NCI-H748 treated with DMSO at 0.1 percent for 48 hours (cell line): Measurements from ENCODE around the gene XRCC6.
A peak's percentile ranks its signal among the peaks of the same experiment; 100 is the strongest.
"Not testable (repeated sequence)": the region's sequence is repeated elsewhere in the genome, so short reads cannot be mapped to it uniquely, and the experiment has no call there.

ENCODE experiments used
- DNase-seq: peaks from one replicate; lab custom pipeline; 2025; lab: John Stamatoyannopoulos, UW

The XRCC6 gene

GRCh38 chr22:41621099-41621910 is at the start of gene XRCC6:
XRCC6 (plus strand) TSS chr22:41621295; CDS start chr22:41622005, 710 bp downstream.
- DNase-seq = peak; percentile 99

GRCh38 chr22:41571786-41572185 is 49.3 kb upstream of the XRCC6 start:
- DNase-seq = no peak

- DNase-seq = not testable (repeated sequence)
These were observed 48.8 kb upstream of the XRCC6 start for GRCh38 chr22:41572305-41572704.

GRCh38 chr22:41573677-41574076 is 47.4 kb upstream of the XRCC6 start:
- no peak for DNase-seq

- no peak for DNase-seq
These were observed 46.2 kb upstream of the XRCC6 start for GRCh38 chr22:41574847-41575381.

GRCh38 chr22:41575533-41575932 is 45.6 kb upstream of the XRCC6 start:
- DNase-seq = no peak

- no peak for DNase-seq
These were observed 44.2 kb upstream of the XRCC6 start for GRCh38 chr22:41576877-41577276.

- DNase-seq = no peak
These were observed 43.0 kb upstream of the XRCC6 start for GRCh38 chr22:41578114-41578513.

- no peak for DNase-seq
These were observed 42.3 kb upstream of the XRCC6 start for GRCh38 chr22:41578818-41579217.

- DNase-seq = no peak
These were observed 41.6 kb upstream of the XRCC6 start for GRCh38 chr22:41579297-41579996.

- no peak for DNase-seq
These were observed 41.1 kb upstream of the XRCC6 start for GRCh38 chr22:41579997-41580355.

GRCh38 chr22:41582694-41583093 is 38.4 kb upstream of the XRCC6 start:
- DNase-seq = no peak

GRCh38 chr22:41584881-41585280 is 36.2 kb upstream of the XRCC6 start:
- DNase-seq = no peak

GRCh38 chr22:41585898-41586297 is 35.2 kb upstream of the XRCC6 start:
- DNase-seq = no peak

- no peak for DNase-seq
These were observed 33.8 kb upstream of the XRCC6 start for GRCh38 chr22:41587347-41587723.

GRCh38 chr22:41589391-41590241 is 31.5 kb upstream of the XRCC6 start, which contains the start of gene PMM1:
PMM1 (minus strand) TSS chr22:41589840; CDS start chr22:41589805, 35 bp downstream.
- peak; percentile 98 for DNase-seq

- not testable (repeated sequence) for DNase-seq
These were observed 27.6 kb upstream of the XRCC6 start for GRCh38 chr22:41593336-41593960.

GRCh38 chr22:41595703-41596102 is 25.4 kb upstream of the XRCC6 start:
- DNase-seq = no peak

GRCh38 chr22:41596776-41597634 is 24.1 kb upstream of the XRCC6 start:
- DNase-seq = peak; percentile 34

GRCh38 chr22:41597635-41597953 is 23.5 kb upstream of the XRCC6 start:
- DNase-seq = no peak

GRCh38 chr22:41598081-41598480 is 23.0 kb upstream of the XRCC6 start:
- DNase-seq = no peak
